Measurements from ENCODE around the gene ALOX12B.

DNA sequence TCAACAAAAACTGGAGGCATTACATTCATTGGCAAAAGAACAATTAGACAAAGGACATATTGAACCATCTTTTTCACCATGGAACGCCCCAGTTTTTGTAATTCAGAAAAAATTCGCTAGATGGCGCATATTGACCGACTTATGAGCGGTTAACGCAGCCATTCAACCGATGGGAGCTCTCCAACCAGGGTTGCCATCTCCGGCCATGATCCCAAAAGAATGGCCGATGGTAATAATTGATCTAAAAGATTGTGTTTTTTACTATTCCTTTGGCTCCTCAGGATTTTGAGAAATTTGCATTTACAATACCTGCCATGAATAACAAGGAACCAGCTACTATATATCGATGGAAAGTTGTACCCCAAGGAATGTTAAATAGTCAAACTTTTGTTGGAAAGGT lies 27.2 kb downstream of the ALOX12B start:
- TF ChIP-seq, protein P1, sequence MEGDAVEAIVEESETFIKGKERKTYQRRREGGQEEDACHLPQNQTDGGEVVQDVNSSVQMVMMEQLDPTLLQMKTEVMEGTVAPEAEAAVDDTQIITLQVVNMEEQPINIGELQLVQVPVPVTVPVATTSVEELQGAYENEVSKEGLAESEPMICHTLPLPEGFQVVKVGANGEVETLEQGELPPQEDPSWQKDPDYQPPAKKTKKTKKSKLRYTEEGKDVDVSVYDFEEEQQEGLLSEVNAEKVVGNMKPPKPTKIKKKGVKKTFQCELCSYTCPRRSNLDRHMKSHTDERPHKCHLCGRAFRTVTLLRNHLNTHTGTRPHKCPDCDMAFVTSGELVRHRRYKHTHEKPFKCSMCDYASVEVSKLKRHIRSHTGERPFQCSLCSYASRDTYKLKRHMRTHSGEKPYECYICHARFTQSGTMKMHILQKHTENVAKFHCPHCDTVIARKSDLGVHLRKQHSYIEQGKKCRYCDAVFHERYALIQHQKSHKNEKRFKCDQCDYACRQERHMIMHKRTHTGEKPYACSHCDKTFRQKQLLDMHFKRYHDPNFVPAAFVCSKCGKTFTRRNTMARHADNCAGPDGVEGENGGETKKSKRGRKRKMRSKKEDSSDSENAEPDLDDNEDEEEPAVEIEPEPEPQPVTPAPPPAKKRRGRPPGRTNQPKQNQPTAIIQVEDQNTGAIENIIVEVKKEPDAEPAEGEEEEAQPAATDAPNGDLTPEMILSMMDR (IDR thresholded peaks at IDR 0.05): peak; percentile 69 to 85 (median 79)
- TF ChIP-seq POLR2A (IDR thresholded peaks at IDR 0.05): no peak

Data from esophagus squamous epithelium (tissue), 4 donors.